ENCODE data around the gene ESYT1. TPM values are rescaled to one million over a fixed set of nuclear protein-coding genes. Genes with fewer than 3 reads are reported as not detected.

ESYT1 gene
- polyA plus RNA-seq (ENCODE audit: insufficient read depth in 1 of 5, insufficient read length in 5 of 5, low replicate concordance in 1 of 5) = 10 to 100 TPM; 74.3 to 90.6 (median 81.1) TPM
- long read RNA-seq, donor 1, full-length matches to known transcripts = 10 of 184 reads
- long read RNA-seq, donor 1, partial matches to known transcripts = 169 of 184 reads
- long read RNA-seq, donor 1, other reads (novel, unspliced or antisense) = 5 of 184 reads
- long read RNA-seq, donor 2, full-length matches to known transcripts = 12 of 32 reads
- long read RNA-seq, donor 2, partial matches to known transcripts = 20 of 32 reads
- long read RNA-seq, donor 2, other reads (novel, unspliced or antisense) = 0 of 32 reads
- long read RNA-seq, donor 3, full-length matches to known transcripts = 6 of 6 reads
- long read RNA-seq, donor 3, partial matches to known transcripts = 0 of 6 reads
- long read RNA-seq, donor 3, other reads (novel, unspliced or antisense) = 0 of 6 reads
- long read RNA-seq, donor 4, full-length matches to known transcripts = 7 of 30 reads
- long read RNA-seq, donor 4, partial matches to known transcripts = 23 of 30 reads
- long read RNA-seq, donor 4, other reads (novel, unspliced or antisense) = 0 of 30 reads
- long read RNA-seq, donor 5, full-length matches to known transcripts = 11 of 11 reads
- long read RNA-seq, donor 5, partial matches to known transcripts = 0 of 11 reads
- long read RNA-seq, donor 5, other reads (novel, unspliced or antisense) = 0 of 11 reads
- long read RNA-seq, donor 6, full-length matches to known transcripts = 25 of 25 reads
- long read RNA-seq, donor 6, partial matches to known transcripts = 0 of 25 reads
- long read RNA-seq, donor 6, other reads (novel, unspliced or antisense) = 0 of 25 reads
- long read RNA-seq, donor 7, full-length matches to known transcripts = 22 of 22 reads
- long read RNA-seq, donor 7, partial matches to known transcripts = 0 of 22 reads
- long read RNA-seq, donor 7, other reads (novel, unspliced or antisense) = 0 of 22 reads
- long read RNA-seq, donor 8, full-length matches to known transcripts = 7 of 7 reads
- long read RNA-seq, donor 8, partial matches to known transcripts = 0 of 7 reads
- long read RNA-seq, donor 8, other reads (novel, unspliced or antisense) = 0 of 7 reads

- peak; percentile 99 to 100 for DNase-seq
Measured at GRCh38 chr12:56127888-56128669, at the start of gene ESYT1. Gene ESYT1 (plus strand): TSS chr12:56128267. CDS start chr12:56128320, 53 bp downstream.

GRCh38 chr12:56078427-56078826, 49.6 kb upstream of the ESYT1 start:
- DNase-seq = no peak

- peak; percentile 70 to 72 for DNase-seq
Measured at GRCh38 chr12:56078931-56079722, 48.9 kb upstream of the ESYT1 start.

GRCh38 chr12:56079723-56080555, 48.1 kb upstream of the ESYT1 start, which contains the start of gene ERBB3:
Gene ERBB3 (plus strand): TSS chr12:56080165. CDS start chr12:56080301, 136 bp downstream.
- peak; percentile 75 to 80 for DNase-seq

GRCh38 chr12:56080556-56081138, 47.4 kb upstream of the ESYT1 start:
- no peak for DNase-seq

- no peak for DNase-seq
Measured at GRCh38 chr12:56081393-56082347, 46.4 kb upstream of the ESYT1 start.

- DNase-seq = no peak
Measured at GRCh38 chr12:56082382-56082781, 45.7 kb upstream of the ESYT1 start.

GRCh38 chr12:56082967-56083366, 45.1 kb upstream of the ESYT1 start:
- DNase-seq = no peak

GRCh38 chr12:56084958-56085543, 43.0 kb upstream of the ESYT1 start:
- DNase-seq = no peak

GRCh38 chr12:56086096-56086495, 42.0 kb upstream of the ESYT1 start:
- DNase-seq = no peak

- DNase-seq = no peak
Measured at GRCh38 chr12:56086608-56087007, 41.5 kb upstream of the ESYT1 start.

GRCh38 chr12:56087220-56087619, 40.8 kb upstream of the ESYT1 start:
- DNase-seq = peak in 1 of 2 donors; percentile 48

GRCh38 chr12:56097738-56098137, 30.3 kb upstream of the ESYT1 start:
- no peak for DNase-seq

GRCh38 chr12:56098592-56098991, 29.5 kb upstream of the ESYT1 start:
- DNase-seq = no peak

GRCh38 chr12:56099787-56100186, 28.3 kb upstream of the ESYT1 start:
- no peak for DNase-seq

- DNase-seq = no peak
Measured at GRCh38 chr12:56101045-56101444, 27.0 kb upstream of the ESYT1 start.

GRCh38 chr12:56102683-56103065, 25.4 kb upstream of the ESYT1 start:
- DNase-seq = no peak
